Measurements from ENCODE around the gene TMEFF1. TPM values are rescaled to one million over a fixed set of nuclear protein-coding genes. Genes with fewer than 3 reads are reported as not detected.
"Not testable (repeated sequence)": the region's sequence is repeated elsewhere in the genome, so short reads cannot be mapped to it uniquely, and the experiment has no call there.

The TMEFF1 gene
- total RNA-seq, 1 donor from 2014 or later = 0.13 TPM

- Mint-ChIP-seq H3K27ac (no peak overlapping the region), H3K27me3 (ENCODE audit: insufficient read depth) (peaks cover 2% of the 10 kb centered on the region), H3K36me3 (ENCODE audit: low read depth) (peaks cover 2% of the 10 kb centered on the region), H3K4me3 (no peak overlapping the region), H3K4me1 (ENCODE audit: low read depth) (no peaks in the 10 kb centered on the region), H3K9me3 (no peaks in the 10 kb centered on the region)
- DNase-seq (ENCODE audit: low spot score) = peak; percentile 47
- intact Hi-C loops (cut with micrococcal nuclease) = loop anchor here (5.0 kb wide), 1 partner anchor 411 kb away; no protein-coding TSS in a partner anchor
Measured at GRCh38 chr9:100437860-100438805, 34.8 kb upstream of the TMEFF1 start.

DNA sequence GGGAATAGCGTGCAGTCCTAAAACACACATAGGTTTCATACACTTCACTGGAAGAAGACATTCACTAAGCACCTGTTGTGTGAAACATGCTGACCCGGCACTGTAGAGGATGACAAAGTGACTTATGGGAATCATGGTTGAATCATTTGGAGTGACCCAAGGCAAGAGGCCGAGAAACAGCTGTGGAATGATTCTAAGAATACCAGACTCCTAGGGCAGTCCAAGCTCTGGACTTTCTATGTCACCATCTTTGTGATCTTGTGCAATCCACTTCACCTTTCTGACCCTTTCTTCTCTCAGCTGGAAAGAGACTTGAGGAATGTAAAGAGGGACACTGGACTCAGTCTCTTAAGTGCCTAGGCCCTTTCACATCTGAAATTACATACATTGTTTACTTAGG lies 32.9 kb upstream of the TMEFF1 start:
- peaks cover 2% of the 10 kb centered on the region for H3K27me3 Mint-ChIP-seq (ENCODE audit: insufficient read depth)
- no peak overlapping the region for H3K27ac Mint-ChIP-seq
- intact Hi-C loops (cut with micrococcal nuclease) = no loop called here
- no peak overlapping the region for H3K4me3 Mint-ChIP-seq
- H3K9me3 Mint-ChIP-seq = no peaks in the 10 kb centered on the region
- H3K36me3 Mint-ChIP-seq (ENCODE audit: low read depth) = peaks cover 2% of the 10 kb centered on the region
- no peaks in the 10 kb centered on the region for H3K4me1 Mint-ChIP-seq (ENCODE audit: low read depth)
- DNase-seq (ENCODE audit: low spot score) = no peak

GRCh38 chr9:100440487-100440886 lies 32.5 kb upstream of the TMEFF1 start:
- H3K9me3 Mint-ChIP-seq; H3K27me3 Mint-ChIP-seq (ENCODE audit: insufficient read depth); intact Hi-C loops (cut with micrococcal nuclease); H3K4me1 Mint-ChIP-seq (ENCODE audit: low read depth); DNase-seq (ENCODE audit: low spot score); H3K4me3 Mint-ChIP-seq; H3K36me3 Mint-ChIP-seq (ENCODE audit: low read depth); H3K27ac Mint-ChIP-seq: not testable (repeated sequence)

- H3K27ac Mint-ChIP-seq = no peak overlapping the region
- H3K4me1 Mint-ChIP-seq (ENCODE audit: low read depth) = no peaks in the 10 kb centered on the region
- no peak overlapping the region for H3K4me3 Mint-ChIP-seq
- H3K27me3 Mint-ChIP-seq (ENCODE audit: insufficient read depth) = peaks cover 2% of the 10 kb centered on the region
- peaks cover 2% of the 10 kb centered on the region for H3K36me3 Mint-ChIP-seq (ENCODE audit: low read depth)
- intact Hi-C loops (cut with micrococcal nuclease) = no loop called here
- no peaks in the 10 kb centered on the region for H3K9me3 Mint-ChIP-seq
- DNase-seq (ENCODE audit: low spot score) = no peak
Measured at GRCh38 chr9:100441911-100442361, 31.0 kb upstream of the TMEFF1 start.

GRCh38 chr9:100443781-100444768 lies 28.9 kb upstream of the TMEFF1 start:
- Mint-ChIP-seq H3K27me3 (ENCODE audit: insufficient read depth) (peaks cover 2% of the 10 kb centered on the region), H3K4me3 (no peak overlapping the region), H3K4me1 (ENCODE audit: low read depth) (peaks cover under 1% of the 10 kb centered on the region), H3K27ac (no peak overlapping the region), H3K36me3 (ENCODE audit: low read depth) (peaks cover 2% of the 10 kb centered on the region), H3K9me3 (no peaks in the 10 kb centered on the region)
- no peak for DNase-seq (ENCODE audit: low spot score)
- intact Hi-C loops (cut with micrococcal nuclease) = no loop called here

- DNase-seq (ENCODE audit: low spot score) = no peak
- peaks cover 2% of the 10 kb centered on the region for H3K36me3 Mint-ChIP-seq (ENCODE audit: low read depth)
- intact Hi-C loops (cut with micrococcal nuclease) = no loop called here
- H3K27me3 Mint-ChIP-seq (ENCODE audit: insufficient read depth) = peaks cover 2% of the 10 kb centered on the region
- no peaks in the 10 kb centered on the region for H3K9me3 Mint-ChIP-seq
- H3K4me3 Mint-ChIP-seq = no peak overlapping the region
- no peak overlapping the region for H3K27ac Mint-ChIP-seq
- peaks cover 8% of the 10 kb centered on the region for H3K4me1 Mint-ChIP-seq (ENCODE audit: low read depth)
Measured at GRCh38 chr9:100445161-100445902, 27.6 kb upstream of the TMEFF1 start.

DNA sequence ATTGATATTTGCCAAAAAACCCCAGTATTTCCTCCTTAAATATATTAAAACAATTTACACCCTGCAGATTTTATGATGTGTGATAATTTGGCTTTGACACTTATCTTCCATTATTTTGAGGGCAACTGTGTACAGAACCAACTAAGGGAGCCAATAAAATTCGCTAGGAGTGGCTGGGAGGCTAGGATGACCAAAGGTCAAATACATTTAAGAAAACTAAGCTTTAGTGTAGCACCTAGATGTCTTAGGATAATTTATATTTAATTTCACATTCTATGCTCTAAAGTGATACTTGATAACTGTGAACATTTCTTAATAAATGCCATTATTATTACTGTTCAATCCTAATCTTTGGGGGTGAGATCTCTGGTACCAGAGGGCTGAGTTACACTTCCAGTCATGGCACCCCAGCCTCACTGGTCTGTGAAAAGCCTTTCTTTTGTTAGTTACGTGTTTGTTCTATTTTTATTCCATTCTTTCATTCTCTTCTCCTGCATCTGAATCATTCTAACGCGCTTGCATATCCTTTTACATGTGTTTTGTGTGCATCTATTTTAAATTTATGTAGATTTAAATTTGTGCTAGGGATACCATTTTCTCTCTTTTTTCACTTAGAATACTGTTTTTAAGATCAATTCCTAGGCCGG lies 26.9 kb upstream of the TMEFF1 start:
- Mint-ChIP-seq H3K4me1 (ENCODE audit: low read depth) (peaks cover 8% of the 10 kb centered on the region), H3K36me3 (ENCODE audit: low read depth) (peaks cover 5% of the 10 kb centered on the region), H3K9me3 (no peaks in the 10 kb centered on the region)

GRCh38 chr9:100447041-100447440 lies 25.9 kb upstream of the TMEFF1 start:
- Mint-ChIP-seq H3K4me1 (ENCODE audit: low read depth) (peaks cover 8% of the 10 kb centered on the region), H3K4me3 (no peak overlapping the region), H3K9me3 (no peaks in the 10 kb centered on the region), H3K27ac (no peak overlapping the region), H3K27me3 (ENCODE audit: insufficient read depth) (no peaks in the 10 kb centered on the region), H3K36me3 (ENCODE audit: low read depth) (peaks cover 7% of the 10 kb centered on the region)
- intact Hi-C loops (cut with micrococcal nuclease) = no loop called here
- no peak for DNase-seq (ENCODE audit: low spot score)

More for the DNA sequence above, 26.9 kb upstream of the TMEFF1 start:
- H3K4me3 Mint-ChIP-seq = no peak overlapping the region
- peaks cover 2% of the 10 kb centered on the region for H3K27me3 Mint-ChIP-seq (ENCODE audit: insufficient read depth)
- H3K27ac Mint-ChIP-seq = no peak overlapping the region
- intact Hi-C loops (cut with micrococcal nuclease) = no loop called here
- DNase-seq (ENCODE audit: low spot score) = no peak

DNA sequence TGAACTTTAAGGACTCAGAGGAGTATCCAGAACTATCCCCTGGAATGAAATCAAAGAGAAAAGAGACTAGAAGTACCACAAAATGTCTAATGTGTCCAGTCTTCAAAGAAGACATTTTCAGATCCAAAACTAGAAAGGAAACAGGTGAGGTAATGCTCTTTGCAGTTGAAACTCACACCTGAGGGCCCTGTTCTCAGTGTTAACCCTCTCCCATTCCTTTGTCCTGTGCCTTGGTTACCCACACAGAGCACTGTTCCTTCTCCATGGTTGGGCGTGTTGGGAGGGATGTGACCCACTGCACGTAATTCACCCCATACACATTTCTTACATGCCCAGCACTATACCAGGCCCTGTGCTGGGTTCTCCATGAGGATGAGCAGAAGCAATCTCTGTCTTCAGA lies 24.7 kb upstream of the TMEFF1 start:
- H3K27me3 Mint-ChIP-seq (ENCODE audit: insufficient read depth) = no peaks in the 10 kb centered on the region
- peaks cover 7% of the 10 kb centered on the region for H3K36me3 Mint-ChIP-seq (ENCODE audit: low read depth)
- intact Hi-C loops (cut with micrococcal nuclease) = no loop called here
- no peak for DNase-seq (ENCODE audit: low spot score)
- peaks cover 8% of the 10 kb centered on the region for H3K4me1 Mint-ChIP-seq (ENCODE audit: low read depth)
- no peak overlapping the region for H3K4me3 Mint-ChIP-seq
- H3K27ac Mint-ChIP-seq = no peak overlapping the region
- H3K9me3 Mint-ChIP-seq = no peaks in the 10 kb centered on the region

- no peaks in the 10 kb centered on the region for H3K27me3 Mint-ChIP-seq (ENCODE audit: insufficient read depth)
- DNase-seq (ENCODE audit: low spot score) = no peak
- H3K9me3 Mint-ChIP-seq = no peaks in the 10 kb centered on the region
- H3K4me3 Mint-ChIP-seq = no peak overlapping the region
- intact Hi-C loops (cut with micrococcal nuclease) = no loop called here
- peaks cover 7% of the 10 kb centered on the region for H3K36me3 Mint-ChIP-seq (ENCODE audit: low read depth)
- H3K27ac Mint-ChIP-seq = peak overlapping the region; percentile 32
- H3K4me1 Mint-ChIP-seq (ENCODE audit: low read depth) = peaks cover 8% of the 10 kb centered on the region
Measured at GRCh38 chr9:100449420-100449819, 23.5 kb upstream of the TMEFF1 start.

DNA sequence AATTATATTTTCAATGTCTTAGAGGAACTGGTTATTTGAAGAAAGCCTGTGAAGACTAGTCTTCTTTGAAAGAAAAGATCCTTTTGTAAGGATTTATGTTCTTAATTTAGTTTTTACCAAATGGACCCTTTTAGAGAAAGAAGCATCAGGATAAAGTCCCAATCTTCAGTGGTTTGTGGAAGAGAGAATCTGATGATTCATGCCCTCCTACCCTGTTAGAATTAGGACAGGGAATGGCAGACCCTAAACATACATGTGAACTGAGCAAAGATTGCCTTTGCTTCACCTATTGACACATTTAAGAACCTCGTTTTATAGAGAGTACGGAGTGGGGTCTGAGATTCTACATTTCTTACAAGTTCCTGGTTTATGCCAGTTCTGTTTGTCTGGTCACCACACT lies 20.1 kb upstream of the TMEFF1 start:
- intact Hi-C loops (cut with micrococcal nuclease) = no loop called here
- H3K27ac Mint-ChIP-seq = no peak overlapping the region
- peaks cover 9% of the 10 kb centered on the region for H3K27me3 Mint-ChIP-seq (ENCODE audit: insufficient read depth)
- DNase-seq (ENCODE audit: low spot score) = no peak
- H3K4me1 Mint-ChIP-seq (ENCODE audit: low read depth) = peaks cover 8% of the 10 kb centered on the region
- H3K9me3 Mint-ChIP-seq = no peaks in the 10 kb centered on the region
- H3K36me3 Mint-ChIP-seq (ENCODE audit: low read depth) = peaks cover 7% of the 10 kb centered on the region
- H3K4me3 Mint-ChIP-seq = no peak overlapping the region

DNA sequence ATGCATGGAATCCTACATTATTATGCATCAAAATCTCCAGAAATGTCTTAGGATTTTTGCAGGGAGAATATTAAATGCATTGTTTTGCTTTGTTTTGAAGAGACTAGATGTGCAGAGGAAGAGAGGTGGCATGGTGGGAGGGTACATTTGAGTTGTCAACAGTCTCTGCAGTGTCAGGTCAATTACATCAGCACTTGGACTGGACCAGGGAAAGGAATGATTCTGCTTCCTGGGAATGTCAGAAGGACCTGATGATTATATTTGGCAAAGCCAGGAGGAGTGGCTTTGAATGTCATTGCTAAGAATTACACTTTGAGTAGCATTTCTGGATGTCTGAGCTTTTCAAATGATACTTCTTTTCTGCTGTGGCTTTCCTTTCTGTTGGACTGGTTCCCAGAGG lies 17.5 kb upstream of the TMEFF1 start:
- Mint-ChIP-seq H3K9me3 (no peaks in the 10 kb centered on the region), H3K27ac (no peak overlapping the region), H3K36me3 (ENCODE audit: low read depth) (peaks cover 5% of the 10 kb centered on the region), H3K4me3 (no peak overlapping the region), H3K4me1 (ENCODE audit: low read depth) (no peaks in the 10 kb centered on the region), H3K27me3 (ENCODE audit: insufficient read depth) (peaks cover 9% of the 10 kb centered on the region)
- DNase-seq (ENCODE audit: low spot score) = no peak
- intact Hi-C loops (cut with micrococcal nuclease) = no loop called here
